DOHH2 (cell line): ENCODE measurements around the gene KIF6.

Experiments used
- H3F3A ChIP-seq: fragments of 200-600 bp; sonication (generic), shearing (Covaris generic); 2 replicates; pipeline ENCODE4 v1.6.0; 2016; ENCODE audit warnings: antibody characterized with exemption, mild to moderate bottlenecking; ENCODE audit not compliant: control insufficient read depth, insufficient read depth
- H3K27ac ChIP-seq: fragments of 200-600 bp; sonication (generic); 2 replicates; pipeline ENCODE4 v1.5.1; 2014; ENCODE audit warnings: low read depth, mild to moderate bottlenecking, low read length, moderate library complexity
- H3K27me3 ChIP-seq: fragments of 200-600 bp; sonication (generic); 2 replicates; pipeline ENCODE4 v1.6.1; 2014; ENCODE audit warnings: mild to moderate bottlenecking, low read length, mixed read lengths; ENCODE audit not compliant: control insufficient read depth
- H3K36me3 ChIP-seq: fragments of 200-600 bp; sonication (generic); 2 replicates; pipeline ENCODE4 v1.6.1; 2014; ENCODE audit warnings: mild to moderate bottlenecking, low read length, moderate library complexity, mixed read lengths; ENCODE audit not compliant: control insufficient read depth
- H3K4me1 ChIP-seq: fragments of 200-600 bp; sonication (generic); 2 replicates; pipeline ENCODE4 v1.6.1; 2014; ENCODE audit warnings: mild to moderate bottlenecking, low read length, mixed read lengths; ENCODE audit not compliant: control insufficient read depth
- H3K4me2 ChIP-seq: fragments of 200-600 bp; sonication (generic); 2 replicates; pipeline ENCODE4 v1.6.0; 2014; ENCODE audit warnings: mild to moderate bottlenecking, low read length, moderate library complexity
- H3K4me3 ChIP-seq: fragments of 200-600 bp; sonication (generic); 2 replicates; pipeline ENCODE4 v1.5.1; 2014; ENCODE audit warnings: mild to moderate bottlenecking, low read length, mixed read lengths
- H3K79me2 ChIP-seq: fragments of 200-600 bp; sonication (generic); 2 replicates; pipeline ENCODE4 v1.6.1; 2014; ENCODE audit warnings: mild to moderate bottlenecking, low read length, mixed read lengths; ENCODE audit not compliant: control insufficient read depth
- H3K9me2 ChIP-seq: fragments of 200-600 bp; sonication (generic); replicated peaks from 2 replicates; pipeline ENCODE4 v1.6.1; 2014; ENCODE audit warnings: mild to moderate bottlenecking, low read length, mixed read lengths; ENCODE audit not compliant: control insufficient read depth
- H3K9me3 ChIP-seq: fragments of 200-600 bp; sonication (generic); 2 replicates; pipeline ENCODE4 v1.6.1; 2014; ENCODE audit warnings: antibody characterized with exemption, low read length, mixed read lengths; ENCODE audit not compliant: control insufficient read depth, insufficient read depth
- H4K20me1 ChIP-seq: fragments of 200-600 bp; sonication (generic); 2 replicates; pipeline ENCODE4 v1.6.0; 2014; ENCODE audit warnings: low read depth, mild to moderate bottlenecking, antibody characterized with exemption, low read length, moderate library complexity; ENCODE audit not compliant: control insufficient read depth, insufficient read depth
- CTCF ChIP-seq: fragments of 200-600 bp; sonication (generic); IDR thresholded peaks from one replicate; pipeline ENCODE4 v1.5.1; 2014; ENCODE audit warnings: antibody characterized with exemption, mild to moderate bottlenecking, low read depth, low read length; ENCODE audit not compliant: poor library complexity, severe bottlenecking
- EZH2phosphoT487 ChIP-seq: fragments of 200-600 bp; sonication (generic); IDR thresholded peaks from 2 replicates; pipeline ENCODE4 v1.6.1; 2017; ENCODE audit warnings: borderline replicate concordance, mild to moderate bottlenecking, antibody characterized with exemption, low read length, moderate library complexity, mixed read lengths

KIF6 gene

DNA sequence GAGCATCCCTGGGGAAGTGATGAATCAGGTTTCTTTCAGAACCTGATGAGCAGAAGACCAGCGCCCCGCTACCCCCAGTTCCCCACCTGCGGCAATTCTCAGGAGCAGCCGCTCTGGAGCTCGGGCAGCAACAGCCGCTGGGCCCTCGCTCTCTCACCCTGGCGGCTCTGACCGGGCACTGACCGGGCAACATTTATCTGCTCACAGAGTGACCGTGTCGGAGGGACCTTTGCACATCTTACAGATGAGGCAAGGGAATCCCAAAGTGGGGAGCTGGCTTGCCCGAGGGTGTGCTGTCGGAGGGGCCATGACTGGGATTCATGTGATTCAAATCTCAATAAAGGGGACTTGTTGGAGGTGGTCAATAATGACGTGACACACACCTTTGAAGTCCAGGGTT is 376.5 kb downstream of the KIF6 start:
- Histone ChIP-seq H3F3A (no peaks in the 10 kb centered on the region), H3K27ac (no peak overlapping the region), H3K9me2 (no peaks in the 10 kb centered on the region), H3K27me3 (no peaks in the 10 kb centered on the region), H3K9me3 (no peaks in the 10 kb centered on the region), H3K4me2 (no peak overlapping the region), H3K36me3 (no peaks in the 10 kb centered on the region), H3K79me2 (no peaks in the 10 kb centered on the region), H3K4me1 (no peaks in the 10 kb centered on the region), H3K4me3 (no peak overlapping the region), H4K20me1 (no peaks in the 10 kb centered on the region)
- TF ChIP-seq CTCF (no peak), EZH2phosphoT487 (no peak)

- no peak overlapping the region for H3K4me2 ChIP-seq
- no peaks in the 10 kb centered on the region for H3F3A ChIP-seq
- no peaks in the 10 kb centered on the region for H3K9me2 ChIP-seq
- H3K27ac ChIP-seq, result no peak overlapping the region
- no peaks in the 10 kb centered on the region for H3K27me3 ChIP-seq
- no peaks in the 10 kb centered on the region for H3K9me3 ChIP-seq
- peaks cover 6% of the 10 kb centered on the region for H3K4me1 ChIP-seq
- TF ChIP-seq CTCF (peak; percentile 86), EZH2phosphoT487 (no peak)
- no peak overlapping the region for H3K4me3 ChIP-seq
- no peaks in the 10 kb centered on the region for H4K20me1 ChIP-seq
- no peaks in the 10 kb centered on the region for H3K36me3 ChIP-seq
- H3K79me2 ChIP-seq, result no peaks in the 10 kb centered on the region
Measured at GRCh38 chr6:39347906-39348585, 377.2 kb downstream of the KIF6 start.

DNA sequence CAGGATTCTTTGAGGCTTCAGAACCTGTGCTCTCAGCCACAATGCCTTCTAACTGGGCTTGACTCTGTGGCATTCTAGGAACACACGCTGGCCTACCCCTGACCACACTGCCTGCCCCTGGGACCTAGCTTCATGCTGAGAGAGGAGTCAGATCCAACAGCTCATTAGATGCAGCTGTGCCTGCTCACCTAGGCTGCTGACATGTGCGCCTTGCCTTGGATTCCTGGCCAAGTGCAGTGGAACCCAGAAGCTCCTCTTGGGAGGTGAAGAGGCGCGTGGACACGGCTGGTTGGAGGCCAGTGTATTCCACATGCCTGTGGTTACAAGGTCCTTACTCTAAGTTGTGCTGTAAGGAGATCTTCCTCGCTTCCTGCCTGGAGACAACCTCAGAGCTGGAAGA is 378.0 kb downstream of the KIF6 start:
- no peaks in the 10 kb centered on the region for H3K79me2 ChIP-seq
- no peak overlapping the region for H3K4me3 ChIP-seq
- H3K4me1 ChIP-seq, result peaks cover 11% of the 10 kb centered on the region
- H3K9me3 ChIP-seq, result no peaks in the 10 kb centered on the region
- H3K9me2 ChIP-seq, result no peaks in the 10 kb centered on the region
- no peaks in the 10 kb centered on the region for H4K20me1 ChIP-seq
- TF ChIP-seq EZH2phosphoT487 (no peak), CTCF (no peak)
- no peaks in the 10 kb centered on the region for H3K27me3 ChIP-seq
- H3K27ac ChIP-seq, result no peak overlapping the region
- H3K4me2 ChIP-seq, result no peak overlapping the region
- H3K36me3 ChIP-seq, result no peaks in the 10 kb centered on the region
- no peaks in the 10 kb centered on the region for H3F3A ChIP-seq
